Measurements from ENCODE around the gene GDPGP1.
"Not testable (repeated sequence)": the region's sequence is repeated elsewhere in the genome, so short reads cannot be mapped to it uniquely, and the experiment has no call there.

GDPGP1 gene

GRCh38 chr15:90234096-90234988 lies at the start of gene GDPGP1:
GDPGP1 (plus strand) TSS chr15:90234209; CDS start chr15:90240909, 6,700 bp downstream.
- DNase-seq (ENCODE audit: low read depth) = no peak

- no peak for DNase-seq (ENCODE audit: low read depth)
These were observed 49.0 kb upstream of the GDPGP1 start for GRCh38 chr15:90184786-90185704.

- no peak for DNase-seq (ENCODE audit: low read depth)
These were observed 46.6 kb upstream of the GDPGP1 start for GRCh38 chr15:90187257-90187868.

GRCh38 chr15:90188065-90188464 lies 45.9 kb upstream of the GDPGP1 start:
- not testable (repeated sequence) for DNase-seq (ENCODE audit: low read depth)

- DNase-seq (ENCODE audit: low read depth) = peak; percentile 85
These were observed 44.9 kb upstream of the GDPGP1 start for GRCh38 chr15:90188914-90189748.

GRCh38 chr15:90189781-90190467 lies 44.1 kb upstream of the GDPGP1 start:
- no peak for DNase-seq (ENCODE audit: low read depth)

GRCh38 chr15:90190606-90191343 lies 43.2 kb upstream of the GDPGP1 start:
- DNase-seq (ENCODE audit: low read depth) = no peak

GRCh38 chr15:90191344-90191687 lies 42.7 kb upstream of the GDPGP1 start:
- DNase-seq (ENCODE audit: low read depth) = no peak

- peak; percentile 62 for DNase-seq (ENCODE audit: low read depth)
These were observed 42.1 kb upstream of the GDPGP1 start for GRCh38 chr15:90191794-90192509.

GRCh38 chr15:90192961-90193786 lies 40.8 kb upstream of the GDPGP1 start:
- DNase-seq (ENCODE audit: low read depth) = no peak

GRCh38 chr15:90194655-90195054 lies 39.4 kb upstream of the GDPGP1 start:
- no peak for DNase-seq (ENCODE audit: low read depth)

GRCh38 chr15:90200534-90201129 lies 33.4 kb upstream of the GDPGP1 start:
- no peak for DNase-seq (ENCODE audit: low read depth)

GRCh38 chr15:90201130-90201943 lies 32.7 kb upstream of the GDPGP1 start, which contains the start of gene SEMA4B:
SEMA4B (plus strand) TSS chr15:90201330; CDS start chr15:90201579, 249 bp downstream.
- DNase-seq (ENCODE audit: low read depth) = peak; percentile 37

- DNase-seq (ENCODE audit: low read depth) = peak; percentile 35
These were observed 32.0 kb upstream of the GDPGP1 start for GRCh38 chr15:90201944-90202375.

- no peak for DNase-seq (ENCODE audit: low read depth)
These were observed 31.1 kb upstream of the GDPGP1 start for GRCh38 chr15:90202929-90203328.

- DNase-seq (ENCODE audit: low read depth) = no peak
These were observed 30.5 kb upstream of the GDPGP1 start for GRCh38 chr15:90203473-90203872.

- DNase-seq (ENCODE audit: low read depth) = no peak
These were observed 30.1 kb upstream of the GDPGP1 start for GRCh38 chr15:90203922-90204321.

Measured in amniotic epithelial cell (primary cell).